Activated naive CD4-positive, alpha-beta T cell treated with anti-CD3 and anti-CD28 coated beads, Interleukin-2, amount 50 U/mL, for 16 hours (primary cell): Measurements from ENCODE around the gene HOTAIR.

Experiments
- DNase-seq: peaks from one replicate; pipeline ENCODE4 v3.0.0-alpha.2; 2020

Gene HOTAIR

DNA sequence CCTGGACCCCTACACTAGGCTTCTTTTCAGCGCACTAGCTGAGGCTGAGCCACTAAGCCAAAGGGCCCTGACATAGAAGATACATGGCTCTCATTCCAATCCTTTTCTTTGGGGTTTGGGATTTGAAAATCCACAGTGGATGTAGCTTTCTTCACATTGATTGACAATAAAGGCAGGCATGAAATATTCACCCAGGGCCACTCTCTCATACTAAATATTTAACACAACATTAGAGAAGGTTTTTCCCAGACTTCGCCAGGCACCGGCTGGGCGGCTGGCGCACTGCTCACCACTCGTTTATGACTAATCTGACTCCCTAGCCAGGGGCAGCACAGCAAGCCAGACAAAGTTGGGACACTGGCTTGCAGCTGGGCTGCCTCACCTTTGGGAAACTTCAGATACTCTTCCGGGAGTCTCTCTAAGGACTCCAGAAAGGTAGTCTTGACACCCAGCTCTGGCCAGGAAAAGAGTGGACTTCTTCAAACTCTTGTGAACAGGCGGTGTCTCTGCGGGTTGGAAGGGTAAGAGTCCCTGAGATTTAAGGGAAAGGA is 2.5 kb downstream of the HOTAIR start:
- DNase-seq: no peak

DNA sequence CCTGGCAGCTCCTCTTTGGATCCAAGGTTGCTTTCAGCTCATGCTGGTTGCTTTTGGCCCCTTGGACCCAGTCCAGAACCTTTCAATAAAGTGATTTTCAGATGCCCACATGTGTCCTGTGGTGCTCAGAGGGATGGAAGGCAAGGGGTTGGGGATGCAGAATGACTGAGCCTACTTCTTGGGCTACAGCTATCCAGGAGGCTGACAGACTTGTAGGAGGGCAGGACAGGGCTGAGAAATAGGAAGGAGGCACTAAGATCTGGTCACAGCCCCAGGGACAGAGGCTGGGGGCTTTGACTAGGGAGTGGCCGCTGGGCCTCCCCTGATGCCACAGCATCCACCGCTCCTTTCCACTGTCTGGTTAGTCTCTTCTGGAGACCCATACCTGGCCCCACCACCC is 3.1 kb downstream of the HOTAIR start:
- no peak for DNase-seq

DNA sequence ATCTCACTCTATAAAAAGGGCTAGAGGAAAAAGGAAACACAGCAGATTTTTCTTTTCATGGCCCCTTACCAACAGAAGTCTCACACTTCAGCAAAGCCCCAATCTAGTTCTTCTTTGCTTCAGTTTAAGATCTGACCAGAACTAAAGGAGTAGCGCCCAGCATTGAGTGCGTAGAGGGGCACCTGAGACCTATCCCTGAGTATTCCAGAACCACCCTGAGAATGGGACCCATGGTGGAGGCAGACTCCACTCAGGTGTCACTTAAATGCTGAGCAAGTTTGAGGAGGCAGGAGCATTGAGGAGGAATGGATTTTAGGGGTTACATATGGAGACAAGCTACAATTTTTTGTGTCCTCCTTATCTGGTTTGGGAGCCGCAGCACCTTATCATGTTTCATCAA is 3.6 kb downstream of the HOTAIR start:
- no peak for DNase-seq

DNA sequence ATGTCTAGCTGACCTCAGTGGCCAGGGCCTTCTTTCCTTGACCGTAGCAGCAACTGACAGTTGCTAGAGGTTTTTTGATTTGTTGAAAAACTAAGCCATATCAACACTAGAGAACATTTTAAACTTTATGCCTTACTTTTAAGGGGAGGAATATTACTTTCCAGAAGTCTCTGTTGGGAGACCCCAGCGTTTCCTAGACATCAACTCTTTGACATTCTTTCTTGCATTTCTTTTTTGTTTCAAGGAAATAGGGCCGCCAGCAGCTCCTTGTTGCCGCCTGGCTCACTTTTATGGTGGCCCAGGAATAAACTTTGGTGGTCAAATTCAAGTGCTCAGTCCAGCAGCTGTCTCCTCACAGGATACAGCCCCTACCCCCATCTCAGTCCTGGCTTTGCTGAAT is 4.3 kb downstream of the HOTAIR start:
- no peak for DNase-seq

DNA sequence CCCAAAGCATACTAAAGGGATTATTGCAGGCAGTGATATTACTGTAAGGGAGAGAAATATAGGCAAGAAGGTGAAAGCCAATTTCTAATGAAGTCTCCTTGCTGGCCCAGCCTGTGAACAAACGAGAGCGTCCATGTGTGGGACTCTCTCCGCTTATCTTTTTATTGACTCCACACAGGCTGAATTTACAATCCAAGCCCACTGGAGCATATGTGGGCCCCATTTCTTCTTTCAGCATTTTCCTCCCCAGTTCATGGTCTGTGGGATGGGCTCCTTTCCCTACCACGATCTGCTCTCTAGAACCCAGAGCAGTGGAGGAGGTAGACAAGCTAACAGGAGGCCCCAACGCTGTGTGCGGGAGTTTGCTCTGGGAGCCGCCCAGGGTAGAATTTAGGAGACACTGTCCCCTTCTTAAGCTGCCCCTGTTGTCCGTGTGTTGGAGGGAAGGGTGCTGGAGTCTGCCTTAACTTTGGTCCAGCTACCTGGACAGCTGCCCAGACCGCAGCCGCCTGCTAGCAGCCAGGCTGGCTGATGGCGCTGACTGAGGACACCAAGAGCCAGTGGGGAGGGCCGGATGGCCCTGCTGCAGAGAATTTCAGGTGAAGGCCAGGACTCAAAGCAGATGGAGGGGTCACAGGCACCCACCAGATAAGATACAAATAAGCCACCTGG is 5.0 kb downstream of the HOTAIR start:
- no peak for DNase-seq

DNA sequence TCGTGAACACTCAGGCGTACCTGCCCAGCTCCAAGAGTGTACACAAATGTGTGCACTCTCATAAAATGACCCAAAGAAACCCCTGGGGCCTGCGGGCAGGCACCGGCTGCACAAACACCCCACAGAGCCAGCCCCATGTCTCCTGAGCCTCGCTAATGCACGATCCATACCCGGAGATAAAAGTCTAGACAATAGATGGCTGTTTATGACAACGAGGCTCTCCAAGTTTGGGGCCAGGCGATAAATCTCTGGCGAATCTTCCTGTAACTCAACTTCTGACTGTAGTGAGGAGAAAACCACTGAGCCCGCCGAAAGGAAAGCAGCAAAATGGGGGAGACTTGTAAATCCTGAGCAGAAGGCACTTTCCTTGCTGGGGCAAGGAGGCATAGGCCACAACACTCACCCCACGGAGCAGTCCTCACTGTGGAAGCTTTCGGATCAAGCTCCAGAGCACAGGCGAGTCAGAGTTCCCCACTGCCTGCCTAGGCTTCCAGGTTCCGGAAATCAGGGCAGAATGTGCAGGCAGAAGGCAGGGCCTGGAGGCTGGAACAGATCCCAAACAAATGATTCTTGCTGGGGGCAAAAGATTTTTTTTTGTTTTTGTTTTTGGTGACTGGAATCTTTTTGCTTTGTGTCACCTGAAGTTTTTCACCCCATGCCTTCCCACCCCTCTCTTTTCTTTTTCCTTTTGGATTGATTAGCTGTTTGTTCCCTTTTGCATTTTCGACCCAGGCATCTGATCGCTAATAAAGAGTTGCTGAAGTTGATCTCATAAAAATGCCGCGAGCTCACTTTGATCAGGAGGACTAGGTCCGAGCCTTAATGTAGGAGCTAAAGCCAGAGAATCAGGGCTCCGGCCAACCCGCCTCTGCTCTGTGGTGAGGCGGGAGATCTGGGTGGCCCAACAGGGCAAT is 6.3 kb downstream of the HOTAIR start:
- DNase-seq: no peak

DNA sequence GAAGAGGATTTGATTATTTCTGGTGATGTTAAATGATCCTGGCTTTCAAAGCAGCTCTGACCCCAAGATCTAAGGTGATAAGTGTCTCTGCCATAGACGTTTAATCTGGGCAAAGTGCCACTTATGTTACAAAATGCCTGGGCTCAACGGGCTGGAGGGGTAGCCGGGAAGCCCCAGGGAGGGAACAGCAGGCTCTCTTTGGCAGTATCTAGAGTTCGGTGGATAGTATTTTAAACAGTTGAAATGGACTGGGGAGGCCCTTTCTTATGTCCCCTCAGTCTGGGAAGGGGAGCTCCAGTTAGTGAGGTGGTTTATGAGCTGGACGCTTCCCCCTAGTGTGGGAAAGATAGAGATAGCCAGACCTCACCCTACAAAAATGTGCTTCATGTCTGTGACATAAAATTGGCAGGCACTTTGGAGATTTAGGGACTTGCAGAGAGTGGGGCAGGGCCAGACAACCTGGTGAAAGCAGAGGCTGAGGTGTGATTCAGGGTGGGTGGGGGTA is 7.3 kb downstream of the HOTAIR start:
- DNase-seq: no peak

DNA sequence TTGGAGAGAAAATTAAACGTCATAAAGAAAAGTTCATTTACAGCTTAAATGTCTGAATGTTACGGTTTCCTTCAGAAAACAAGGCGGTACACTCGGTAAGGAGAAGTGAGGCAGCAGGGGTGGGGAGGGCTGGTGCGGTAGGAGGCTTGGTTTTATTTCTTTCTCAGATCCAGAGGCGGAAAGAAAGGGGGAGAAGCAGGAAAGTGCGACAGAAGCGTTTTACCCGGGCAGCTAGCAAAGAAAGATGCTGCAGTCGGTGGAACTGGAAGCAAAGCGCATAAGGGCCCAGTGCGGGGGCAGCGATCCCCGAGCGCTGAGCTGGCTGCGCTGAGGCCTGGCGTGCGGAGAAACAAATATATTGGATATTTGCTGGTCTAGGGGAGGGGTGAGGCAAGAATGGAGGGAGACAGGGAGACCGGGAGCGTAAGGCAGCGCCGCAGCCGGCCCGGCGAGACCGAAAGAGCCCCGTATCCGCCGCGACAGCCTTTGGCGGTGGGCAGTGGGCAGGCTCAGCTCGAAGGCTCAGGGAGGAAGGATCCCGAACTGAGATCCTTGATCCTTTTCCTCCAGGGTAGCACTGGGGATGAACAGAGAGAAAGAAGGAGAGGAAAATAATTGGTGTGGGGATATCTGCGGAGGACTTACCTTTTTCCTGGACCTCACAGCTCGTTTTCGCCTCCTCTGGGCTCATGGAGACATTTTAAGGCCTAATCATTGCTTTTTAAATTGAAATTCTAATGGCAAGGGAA is 8.2 kb downstream of the HOTAIR start:
- DNase-seq: no peak

DNA sequence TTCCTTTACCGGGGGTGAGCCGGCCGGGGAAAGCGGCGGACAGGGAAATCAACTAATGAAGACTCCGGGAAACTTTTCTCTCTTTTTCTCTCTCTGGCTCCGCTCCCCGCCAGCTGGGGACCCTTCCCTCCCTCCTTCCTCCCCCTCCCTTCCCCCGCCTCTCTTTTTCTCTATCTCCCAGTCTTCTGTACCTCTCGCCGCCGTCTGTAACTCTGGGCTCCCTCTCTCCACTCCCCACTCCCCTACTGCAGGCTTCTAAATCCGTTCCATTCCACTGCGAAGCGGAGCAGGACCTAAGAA is 8.7 kb downstream of the HOTAIR start:
- no peak for DNase-seq

DNA sequence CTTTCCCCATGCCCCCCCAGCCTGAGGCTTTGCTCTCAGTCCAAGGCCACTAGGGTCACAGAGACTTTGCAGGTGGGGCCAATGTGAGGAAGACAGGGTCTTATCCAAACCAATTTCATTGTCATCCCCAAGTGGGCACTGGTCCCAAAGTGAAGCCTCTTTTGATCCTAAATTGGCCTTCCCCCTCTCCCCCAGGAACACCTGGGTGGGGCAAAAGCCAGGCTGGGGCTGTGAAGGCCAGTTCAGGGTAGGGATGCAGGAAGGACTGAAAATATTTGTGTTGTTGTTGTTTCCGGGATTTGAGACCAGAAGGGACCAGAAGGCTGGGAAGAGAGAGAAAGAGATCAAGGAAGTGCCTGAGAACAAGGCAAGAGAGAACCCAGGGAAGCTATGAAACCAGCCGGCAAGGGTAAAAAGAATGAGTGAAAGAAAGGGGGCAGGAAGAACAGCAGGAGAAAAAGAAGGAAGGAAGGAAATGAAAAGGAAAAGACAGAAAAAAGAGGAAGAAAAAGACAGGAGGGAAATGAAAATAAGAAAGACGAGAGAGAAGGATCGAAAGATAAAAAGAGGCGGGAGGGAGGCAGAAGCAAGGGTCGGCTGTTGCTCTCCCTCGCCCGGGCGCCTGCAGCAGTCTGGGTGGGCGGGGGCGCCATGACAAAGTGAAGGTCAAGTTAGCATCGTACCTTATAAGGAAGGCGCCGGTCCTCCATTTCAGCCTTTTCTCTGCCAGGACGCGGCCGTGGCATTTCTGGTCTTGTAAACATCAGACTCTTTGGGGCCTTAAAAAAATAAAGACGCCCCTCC is 9.3 kb downstream of the HOTAIR start:
- no peak for DNase-seq

DNA sequence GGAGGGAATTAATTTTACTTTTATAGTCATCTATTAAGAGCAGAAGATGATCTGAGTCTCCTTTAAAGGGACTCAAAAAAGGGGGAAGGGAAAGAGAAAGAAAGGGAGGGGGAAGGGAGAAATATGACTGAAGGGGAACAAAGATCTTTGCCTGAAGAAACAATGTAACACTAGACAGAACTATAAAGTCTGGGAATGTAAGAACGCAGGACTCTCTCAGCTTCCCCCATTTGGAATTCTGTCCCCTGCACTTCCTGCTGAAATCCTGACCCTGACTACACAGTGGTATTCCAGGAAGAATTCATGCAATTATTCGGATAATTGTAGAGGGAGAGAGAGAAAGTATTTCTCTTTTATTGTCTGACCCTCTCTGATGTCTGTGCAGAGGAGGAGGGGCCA is 10.4 kb downstream of the HOTAIR start:
- DNase-seq: no peak

DNA sequence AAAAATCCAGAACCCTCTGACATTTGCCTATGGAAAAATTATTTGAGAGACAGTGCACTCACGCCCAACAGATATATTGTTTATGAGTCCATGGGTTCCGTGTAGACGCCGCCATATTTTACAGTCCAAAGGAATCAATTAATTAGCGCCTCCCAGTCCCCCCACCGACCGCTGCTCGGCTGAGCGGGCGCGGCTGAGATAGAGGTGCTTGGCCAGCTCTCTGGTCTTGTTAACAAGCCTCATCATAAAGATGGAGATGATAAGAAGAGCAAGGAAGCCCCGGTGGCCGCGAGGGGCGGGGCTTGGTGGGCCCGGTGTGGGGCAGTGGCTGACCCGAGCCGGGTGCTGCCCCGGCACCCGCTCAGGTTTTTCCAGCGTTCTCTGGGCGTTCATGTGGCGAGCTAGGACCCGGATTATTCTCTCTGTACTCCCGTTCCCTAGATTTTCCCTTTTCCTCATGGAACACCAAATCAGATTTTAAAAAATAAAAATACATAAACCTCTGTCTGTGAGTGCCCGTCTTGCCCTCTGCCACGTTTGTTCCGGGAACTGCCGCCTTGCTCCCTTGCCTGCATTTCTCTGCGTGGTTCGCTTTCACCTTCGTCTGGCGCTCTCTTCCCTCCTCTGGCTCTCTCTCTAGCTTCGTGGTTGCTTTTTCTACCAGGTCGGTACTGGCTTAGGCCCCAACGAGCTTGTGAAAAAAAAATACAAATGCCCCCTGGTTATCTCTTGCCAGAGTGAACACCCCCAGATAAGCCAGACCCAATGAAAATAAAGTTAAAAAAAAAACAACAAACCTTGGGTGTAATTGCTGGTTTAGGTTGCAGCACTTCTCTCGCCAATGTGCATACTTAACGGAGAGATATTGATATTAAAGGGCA is 11.1 kb downstream of the HOTAIR start:
- DNase-seq: no peak

DNA sequence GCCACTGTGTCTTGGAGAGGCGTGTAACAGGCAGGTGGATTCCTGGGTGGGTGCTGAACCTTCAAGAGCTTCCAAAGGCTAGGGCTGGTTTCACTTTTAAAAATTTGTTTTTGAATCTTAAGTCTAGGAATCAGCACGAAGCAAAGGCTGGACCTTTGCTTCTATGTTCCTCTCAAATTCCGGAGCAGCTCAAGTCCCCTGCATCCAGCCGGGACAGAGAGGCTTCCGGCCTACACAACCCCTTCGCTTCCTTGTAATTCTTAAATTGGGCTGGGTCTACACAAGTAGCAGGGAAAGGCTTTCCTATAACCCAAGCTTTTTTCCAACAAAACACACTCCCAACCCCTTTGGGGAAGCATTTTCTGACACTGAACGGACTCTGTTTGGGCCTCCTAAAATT is 11.7 kb downstream of the HOTAIR start:
- no peak for DNase-seq

DNA sequence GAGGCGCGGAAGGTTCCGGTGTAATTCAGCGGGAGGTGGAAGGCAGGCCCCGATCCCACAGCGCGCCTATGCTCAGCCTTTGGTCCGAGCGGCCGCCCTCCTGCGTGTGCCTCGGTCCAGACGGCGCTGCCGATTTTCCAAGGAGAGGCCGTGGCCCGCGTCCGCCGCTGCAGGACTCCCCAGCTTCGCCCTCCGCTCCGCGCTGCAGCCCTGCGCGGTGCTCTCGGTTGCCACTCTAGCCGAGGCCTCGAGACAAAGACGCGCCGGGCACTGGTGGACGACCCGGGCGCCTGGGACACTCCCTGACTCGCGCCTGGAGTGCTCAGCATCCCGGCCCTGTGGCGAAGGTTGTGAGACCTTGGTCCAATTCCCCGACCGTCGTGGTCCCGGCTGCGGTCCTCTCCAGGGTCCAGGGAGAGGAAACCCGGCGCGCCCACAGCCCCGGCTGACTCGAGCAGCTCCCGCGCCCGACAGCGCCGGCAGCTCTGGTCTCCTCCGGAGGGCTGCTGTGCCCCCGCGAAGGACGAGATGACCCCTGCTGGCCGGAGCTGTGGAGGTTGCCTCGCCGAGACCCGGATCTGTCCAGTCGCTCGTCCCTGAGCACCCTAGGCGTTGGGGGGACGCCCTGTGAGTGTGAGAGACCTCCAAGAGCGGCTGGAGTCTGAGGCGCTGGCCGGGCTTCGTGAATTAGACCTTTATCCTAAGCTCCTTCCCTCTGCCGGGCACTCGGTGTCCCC is 13.6 kb downstream of the HOTAIR start:
- no peak for DNase-seq

DNA sequence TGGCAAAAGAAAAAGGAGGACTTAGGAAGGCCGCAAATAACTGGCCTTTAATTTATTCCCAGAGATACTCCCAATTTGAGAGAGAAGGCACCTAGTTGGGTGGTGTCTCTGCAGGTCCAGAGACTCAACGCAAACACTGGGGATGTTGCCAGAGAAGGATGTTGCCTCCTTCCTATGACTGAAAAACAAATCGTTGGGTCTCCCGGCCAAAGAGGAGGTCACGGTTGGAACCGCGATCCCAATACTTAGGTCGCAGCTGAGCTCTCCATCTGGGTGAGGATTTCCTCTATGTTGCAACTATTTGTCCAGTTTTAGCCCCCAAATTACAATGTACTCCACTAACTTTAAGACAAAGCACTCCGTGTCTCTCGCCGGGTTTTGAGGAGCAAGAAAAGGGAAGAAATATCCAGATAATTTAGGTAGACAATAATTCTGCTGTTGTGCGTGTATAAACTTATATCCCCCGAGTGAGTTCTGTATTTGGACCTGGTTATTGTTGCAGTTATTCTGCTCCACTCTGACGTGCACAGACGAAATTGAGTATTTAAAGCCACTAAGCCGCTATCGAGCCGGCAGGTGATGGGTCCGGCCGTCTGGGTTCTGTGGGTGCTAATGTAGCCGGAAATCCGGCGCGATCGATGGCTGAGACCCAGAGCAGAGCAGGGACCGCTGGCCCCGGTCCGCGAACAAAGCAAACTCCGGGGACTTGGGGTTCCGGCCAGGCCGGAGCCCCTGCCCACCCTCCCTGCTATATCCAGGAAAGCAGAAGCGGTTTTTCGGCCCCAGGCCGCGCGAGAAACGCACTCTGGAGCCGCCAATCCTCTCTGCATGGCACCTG is 14.3 kb downstream of the HOTAIR start:
- no peak for DNase-seq

DNA sequence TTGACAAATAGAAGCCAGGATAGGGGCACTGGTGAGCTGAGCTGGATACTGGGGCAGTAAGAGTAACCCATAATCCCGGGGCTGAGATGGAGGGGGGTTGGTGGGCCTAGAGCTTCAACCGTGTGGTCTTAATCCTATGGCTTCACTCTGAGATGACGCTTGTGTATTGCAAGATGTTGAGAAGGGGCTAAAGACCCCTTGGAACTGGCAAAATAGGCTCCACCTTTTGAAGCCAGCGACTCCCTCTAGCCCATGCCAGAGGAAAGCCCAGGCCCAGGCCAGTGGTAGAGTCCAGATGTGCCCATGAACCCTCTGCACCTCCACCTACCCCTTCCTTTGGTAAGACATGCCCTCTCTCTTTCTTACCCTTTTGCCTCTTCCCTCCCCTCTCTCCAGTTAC is 15.4 kb downstream of the HOTAIR start:
- no peak for DNase-seq

DNA sequence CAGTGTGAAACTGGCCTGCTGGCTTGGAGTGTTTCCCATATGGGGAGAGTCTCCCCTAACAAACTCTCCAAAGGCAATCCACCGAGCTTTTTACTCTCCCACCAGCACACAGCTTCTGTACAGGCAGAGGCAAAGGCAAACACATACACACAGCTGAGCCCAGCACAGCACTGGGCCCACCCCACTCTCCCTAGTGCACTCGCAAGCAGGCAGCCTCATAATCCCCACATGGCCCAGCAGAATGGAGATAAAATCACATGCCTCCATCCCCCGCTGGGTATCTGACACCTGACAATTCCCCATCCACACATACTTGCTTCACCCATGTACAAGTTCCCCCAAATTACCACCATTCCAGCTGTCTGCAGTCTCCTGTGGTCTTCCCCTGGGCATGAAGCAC is 16.6 kb downstream of the HOTAIR start:
- DNase-seq: no peak

DNA sequence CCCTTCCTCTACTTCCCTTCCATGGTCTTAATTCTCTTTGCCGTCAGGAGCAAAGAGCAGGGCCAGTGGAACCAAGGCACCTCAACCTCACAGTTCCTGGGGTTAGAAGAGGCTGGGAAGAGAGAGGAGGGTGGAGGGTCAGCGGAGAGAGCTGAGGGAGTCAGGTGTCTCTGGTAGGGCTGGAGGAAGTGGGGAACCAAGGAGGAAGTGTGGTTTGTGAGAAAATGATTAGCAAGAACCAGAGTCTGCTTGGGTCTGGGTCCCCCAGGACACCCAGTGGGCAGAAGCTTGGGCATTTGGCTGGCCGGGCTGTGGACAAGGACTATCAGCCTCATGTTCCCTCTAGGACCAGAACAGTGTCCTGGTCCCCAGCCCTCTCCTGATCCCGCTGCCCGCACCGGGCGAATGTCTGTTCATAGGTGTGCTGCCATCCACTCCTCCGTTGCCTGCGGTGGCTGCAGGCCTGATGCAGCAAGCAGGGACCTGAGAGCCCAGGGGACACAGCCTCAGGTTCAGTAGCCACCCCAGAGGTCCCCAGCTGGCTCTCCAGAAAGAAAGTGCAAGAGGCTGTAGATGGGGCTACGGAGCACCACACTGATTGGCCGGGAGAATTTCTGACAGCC is 17.7 kb downstream of the HOTAIR start:
- DNase-seq: no peak

DNA sequence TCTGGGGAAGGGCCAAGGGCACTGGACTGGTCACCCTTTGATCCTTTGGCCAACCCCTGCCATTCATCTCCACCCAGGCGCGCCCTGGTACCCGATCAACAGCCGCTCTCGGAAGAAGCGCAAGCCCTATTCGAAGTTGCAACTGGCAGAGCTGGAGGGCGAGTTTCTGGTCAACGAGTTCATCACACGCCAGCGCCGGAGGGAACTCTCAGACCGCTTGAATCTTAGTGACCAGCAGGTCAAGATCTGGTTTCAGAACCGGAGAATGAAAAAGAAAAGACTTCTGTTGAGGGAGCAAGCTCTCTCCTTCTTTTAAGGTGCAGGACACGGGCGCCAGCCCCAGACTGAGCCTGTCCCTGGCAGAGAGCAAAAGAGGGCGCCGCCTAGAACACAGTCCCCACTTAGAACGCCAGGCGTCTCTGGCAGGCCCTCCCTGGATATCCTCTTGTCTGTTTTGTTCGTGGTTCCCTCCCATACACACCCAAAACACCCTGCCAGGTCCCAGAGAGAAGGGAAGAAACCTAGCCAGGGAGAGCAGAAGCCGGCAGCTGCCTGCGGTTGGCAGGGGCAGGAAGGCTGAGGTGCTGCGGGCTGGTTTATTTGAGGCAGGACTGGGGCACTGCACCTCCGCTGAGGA is 18.4 kb downstream of the HOTAIR start:
- DNase-seq: no peak
